Measurements from ENCODE around the gene APOL5. TPM values are rescaled to one million over a fixed set of nuclear protein-coding genes. Genes with fewer than 3 reads are reported as not detected.

Gene APOL5
- polyA plus RNA-seq, 1 donor = 0.03 TPM

DNA sequence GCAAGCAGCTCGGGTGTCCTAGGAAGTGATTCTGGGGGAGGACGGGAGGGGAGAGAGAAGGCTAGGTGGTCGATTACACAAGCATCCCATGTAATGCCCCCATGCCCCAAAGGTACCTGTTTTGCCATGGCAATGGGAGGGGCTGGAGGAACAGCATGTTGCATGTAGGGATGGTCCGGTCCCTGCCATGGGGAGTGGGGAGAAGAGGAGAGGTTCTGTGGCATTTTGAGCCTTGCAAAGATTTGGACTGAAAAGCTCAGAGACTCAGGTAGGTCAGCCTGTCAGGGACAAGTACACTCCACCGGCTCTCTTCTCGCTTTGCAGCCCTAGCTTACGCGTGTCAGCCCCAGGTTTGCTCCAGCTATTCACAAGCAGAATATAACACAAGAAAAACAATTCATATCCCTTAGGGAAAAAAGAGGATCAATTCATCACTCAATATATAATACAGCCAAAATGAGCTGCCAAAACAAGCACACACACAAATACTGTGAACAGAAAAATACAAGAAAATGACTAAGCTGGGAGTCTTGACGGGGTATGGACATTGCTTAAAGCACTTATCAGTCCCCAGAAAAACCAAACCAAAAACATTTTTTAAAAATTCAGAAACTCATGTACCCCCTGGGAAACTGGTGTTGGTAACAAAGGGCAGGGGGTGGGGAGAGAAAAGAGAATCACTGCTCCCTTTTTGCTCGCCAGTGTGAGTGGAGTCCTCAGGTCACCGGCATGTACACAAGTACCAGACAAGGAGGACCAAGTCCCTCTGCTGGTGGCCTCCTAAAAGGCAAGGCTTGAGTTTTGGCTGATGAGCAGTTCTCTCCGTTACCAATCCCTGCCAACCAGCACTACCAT lies 21.6 kb downstream of the APOL5 start:
- H3K4me3 ChIP-seq (ENCODE audit: low read length) = no peak overlapping the region
- peaks cover 23% of the 10 kb centered on the region for H3K36me3 ChIP-seq (ENCODE audit: control insufficient read depth, insufficient read depth, low read length)
- H3K4me1 ChIP-seq (ENCODE audit: control insufficient read depth, insufficient read depth, low read length) = peaks cover under 1% of the 10 kb centered on the region
- WGBS (ENCODE audit: insufficient coverage, low lambda C conversion rate) = 100% methylated on average over 1 of the region's 12 CpGs
- no peaks in the 10 kb centered on the region for H3K27me3 ChIP-seq (ENCODE audit: control insufficient read depth, insufficient read depth, low read length)
- DNase-seq = no peak
- no peak overlapping the region for H3K27ac ChIP-seq (ENCODE audit: low read length)
- no peaks in the 10 kb centered on the region for H3K9me3 ChIP-seq (ENCODE audit: control insufficient read depth, low read depth, low read length)

DNA sequence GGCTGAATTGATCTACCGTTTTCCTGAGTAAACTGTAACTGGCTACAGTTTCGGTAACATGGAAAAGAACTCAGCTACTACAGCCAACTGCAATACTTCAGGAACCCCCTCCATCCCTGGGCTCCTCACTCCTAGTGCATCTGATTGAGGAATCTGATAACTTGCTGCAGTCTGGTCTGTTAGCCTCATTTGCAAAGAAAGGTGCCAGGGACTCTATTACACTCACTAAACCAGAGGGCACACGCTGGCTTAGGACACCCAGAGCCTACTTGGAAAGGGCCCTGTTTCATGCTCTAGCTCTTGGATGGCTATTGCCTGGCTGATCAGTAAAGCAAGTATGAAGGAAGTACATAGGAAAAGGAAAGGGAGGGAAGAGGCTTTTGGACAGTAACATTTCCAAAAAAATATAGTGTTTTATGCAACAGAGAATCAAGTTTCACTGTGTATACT lies 22.3 kb downstream of the APOL5 start:
- Histone ChIP-seq H3K9me3 (ENCODE audit: control insufficient read depth, low read depth, low read length) (no peaks in the 10 kb centered on the region), H3K36me3 (ENCODE audit: control insufficient read depth, insufficient read depth, low read length) (peaks cover 29% of the 10 kb centered on the region), H3K27ac (ENCODE audit: low read length) (no peak overlapping the region), H3K4me3 (ENCODE audit: low read length) (no peak overlapping the region), H3K27me3 (ENCODE audit: control insufficient read depth, insufficient read depth, low read length) (no peaks in the 10 kb centered on the region), H3K4me1 (ENCODE audit: control insufficient read depth, insufficient read depth, low read length) (no peaks in the 10 kb centered on the region)
- WGBS (ENCODE audit: insufficient coverage, low lambda C conversion rate) = no CpG with 5 or more reads among the region's 3 CpGs
- DNase-seq = no peak

DNA sequence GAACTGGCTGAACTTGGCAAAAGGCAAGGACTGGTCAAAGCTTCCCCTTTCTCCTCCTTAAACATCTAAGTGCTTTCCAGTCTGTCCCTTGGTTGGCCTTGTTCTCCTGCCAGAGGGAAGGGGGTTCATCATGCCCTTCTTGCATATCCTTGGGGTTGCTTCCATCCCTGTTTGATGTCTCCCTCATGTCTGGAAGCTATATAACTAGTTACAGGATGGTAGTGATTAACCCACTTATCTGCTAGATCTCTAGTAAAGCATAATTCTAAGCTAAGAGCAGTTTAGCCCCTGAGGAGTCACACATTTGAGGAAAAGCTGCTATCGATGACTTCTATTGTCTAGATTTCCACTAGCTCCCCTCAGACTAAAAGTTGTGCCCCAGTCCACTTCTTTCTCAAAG lies 22.9 kb downstream of the APOL5 start:
- H3K4me3 ChIP-seq (ENCODE audit: low read length) = no peak overlapping the region
- H3K27ac ChIP-seq (ENCODE audit: low read length) = no peak overlapping the region
- no CpG with 5 or more reads among the region's 1 CpG for WGBS (ENCODE audit: insufficient coverage, low lambda C conversion rate)
- no peaks in the 10 kb centered on the region for H3K27me3 ChIP-seq (ENCODE audit: control insufficient read depth, insufficient read depth, low read length)
- no peaks in the 10 kb centered on the region for H3K4me1 ChIP-seq (ENCODE audit: control insufficient read depth, insufficient read depth, low read length)
- H3K36me3 ChIP-seq (ENCODE audit: control insufficient read depth, insufficient read depth, low read length) = peaks cover 33% of the 10 kb centered on the region
- no peaks in the 10 kb centered on the region for H3K9me3 ChIP-seq (ENCODE audit: control insufficient read depth, low read depth, low read length)
- no peak for DNase-seq

DNA sequence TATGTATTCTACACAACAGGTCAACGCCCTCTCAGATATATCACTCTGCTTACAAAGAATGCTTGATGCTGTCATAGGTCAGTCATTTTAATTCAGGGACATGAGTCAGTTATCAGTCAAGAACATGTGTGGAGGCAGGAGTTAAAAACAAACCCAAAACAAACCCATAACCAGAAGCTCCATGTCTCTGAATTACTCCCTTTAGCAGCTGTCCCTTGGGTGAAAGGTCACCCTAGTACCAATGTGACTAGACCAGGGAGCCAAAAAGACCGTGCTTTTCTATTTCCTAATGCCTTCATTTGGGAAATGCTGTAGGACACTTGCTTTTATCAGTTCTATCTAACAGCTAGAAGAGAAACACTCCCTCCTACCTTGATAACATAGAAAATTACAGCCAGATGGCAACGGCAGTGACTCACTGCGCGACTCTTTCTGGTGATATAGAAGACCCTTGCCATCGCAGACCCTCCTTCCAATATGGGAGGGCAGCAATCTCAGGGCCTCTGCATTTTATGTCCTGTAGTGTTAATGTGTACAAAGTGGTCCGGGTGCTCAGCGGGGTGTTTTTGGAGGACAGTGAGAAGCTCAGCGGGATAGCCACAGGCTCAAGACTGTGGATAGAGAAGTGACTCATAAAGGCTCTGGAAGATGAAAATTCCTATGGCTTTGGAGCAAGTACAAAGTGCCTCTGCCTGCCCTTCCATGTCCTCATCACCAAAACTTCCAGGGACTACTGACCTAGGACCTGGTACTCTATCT lies 24.8 kb downstream of the APOL5 start:
- WGBS (ENCODE audit: insufficient coverage, low lambda C conversion rate) = 100% methylated on average over 2 of the region's 9 CpGs
- Histone ChIP-seq H3K4me1 (ENCODE audit: control insufficient read depth, insufficient read depth, low read length) (no peaks in the 10 kb centered on the region), H3K27ac (ENCODE audit: low read length) (no peak overlapping the region), H3K27me3 (ENCODE audit: control insufficient read depth, insufficient read depth, low read length) (no peaks in the 10 kb centered on the region), H3K9me3 (ENCODE audit: control insufficient read depth, low read depth, low read length) (no peaks in the 10 kb centered on the region), H3K4me3 (ENCODE audit: low read length) (no peak overlapping the region), H3K36me3 (ENCODE audit: control insufficient read depth, insufficient read depth, low read length) (peaks cover 44% of the 10 kb centered on the region)
- no peak for DNase-seq

DNA sequence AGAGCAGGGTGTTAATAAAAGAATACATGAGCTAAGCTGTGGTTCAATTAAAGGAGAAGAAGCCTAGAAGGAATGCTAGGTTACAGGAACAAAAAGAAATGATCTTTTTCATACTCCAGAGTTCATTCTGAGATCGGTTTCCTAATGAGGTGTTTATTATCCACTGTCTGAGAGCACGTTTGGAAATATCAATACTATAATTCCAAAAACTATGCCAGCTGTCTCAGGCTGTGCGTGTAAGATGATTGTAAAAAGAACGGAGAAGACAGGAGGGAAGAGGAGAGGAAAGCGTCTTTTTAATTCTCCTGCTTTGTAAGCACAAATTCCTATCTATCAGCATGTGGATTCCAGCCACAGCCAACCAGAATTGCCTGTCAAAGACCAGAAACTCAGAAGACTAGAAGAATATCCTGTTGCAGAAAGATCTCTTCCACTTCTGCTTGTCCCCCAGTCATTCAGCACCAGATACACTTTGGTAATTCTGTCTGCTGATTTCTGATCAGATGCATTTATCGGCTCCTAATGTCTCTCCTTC lies 25.7 kb downstream of the APOL5 start:
- H3K27ac ChIP-seq (ENCODE audit: low read length) = no peak overlapping the region
- DNase-seq = no peak

DNA sequence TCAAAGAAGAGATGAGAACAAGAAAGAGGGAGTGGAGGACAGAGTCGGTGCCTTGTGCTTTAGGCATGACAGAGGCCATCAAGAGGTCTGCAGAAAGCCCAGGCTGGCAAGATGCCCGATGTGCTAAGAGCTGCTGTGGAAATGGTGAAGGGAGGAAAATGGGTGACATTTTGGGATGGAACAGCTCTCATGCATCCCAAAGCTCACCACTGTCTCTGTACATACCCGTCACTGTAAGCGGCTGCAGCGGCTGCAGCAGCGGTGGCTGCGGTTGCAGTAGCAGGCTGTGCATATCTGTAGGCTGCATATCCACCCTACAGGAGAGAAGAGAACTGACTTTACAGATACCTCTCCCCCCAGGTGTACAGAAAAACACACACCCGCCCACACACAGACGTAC lies 28.6 kb downstream of the APOL5 start:
- WGBS (ENCODE audit: insufficient coverage, low lambda C conversion rate) = no CpG with 5 or more reads among the region's 9 CpGs
- no peak for DNase-seq
- H3K36me3 ChIP-seq (ENCODE audit: control insufficient read depth, insufficient read depth, low read length) = peaks cover 38% of the 10 kb centered on the region
- no peak overlapping the region for H3K27ac ChIP-seq (ENCODE audit: low read length)
- H3K4me3 ChIP-seq (ENCODE audit: low read length) = no peak overlapping the region
- H3K4me1 ChIP-seq (ENCODE audit: control insufficient read depth, insufficient read depth, low read length) = no peaks in the 10 kb centered on the region
- H3K9me3 ChIP-seq (ENCODE audit: control insufficient read depth, low read depth, low read length) = no peaks in the 10 kb centered on the region
- no peaks in the 10 kb centered on the region for H3K27me3 ChIP-seq (ENCODE audit: control insufficient read depth, insufficient read depth, low read length)

More for the DNA sequence above, 25.7 kb downstream of the APOL5 start:
- WGBS (ENCODE audit: insufficient coverage, low lambda C conversion rate) = 80% methylated on average over 1 of the region's 6 CpGs
- no peaks in the 10 kb centered on the region for H3K9me3 ChIP-seq (ENCODE audit: control insufficient read depth, low read depth, low read length)
- H3K27me3 ChIP-seq (ENCODE audit: control insufficient read depth, insufficient read depth, low read length) = no peaks in the 10 kb centered on the region
- peaks cover 40% of the 10 kb centered on the region for H3K36me3 ChIP-seq (ENCODE audit: control insufficient read depth, insufficient read depth, low read length)
- H3K4me3 ChIP-seq (ENCODE audit: low read length) = no peak overlapping the region
- H3K4me1 ChIP-seq (ENCODE audit: control insufficient read depth, insufficient read depth, low read length) = no peaks in the 10 kb centered on the region

DNA sequence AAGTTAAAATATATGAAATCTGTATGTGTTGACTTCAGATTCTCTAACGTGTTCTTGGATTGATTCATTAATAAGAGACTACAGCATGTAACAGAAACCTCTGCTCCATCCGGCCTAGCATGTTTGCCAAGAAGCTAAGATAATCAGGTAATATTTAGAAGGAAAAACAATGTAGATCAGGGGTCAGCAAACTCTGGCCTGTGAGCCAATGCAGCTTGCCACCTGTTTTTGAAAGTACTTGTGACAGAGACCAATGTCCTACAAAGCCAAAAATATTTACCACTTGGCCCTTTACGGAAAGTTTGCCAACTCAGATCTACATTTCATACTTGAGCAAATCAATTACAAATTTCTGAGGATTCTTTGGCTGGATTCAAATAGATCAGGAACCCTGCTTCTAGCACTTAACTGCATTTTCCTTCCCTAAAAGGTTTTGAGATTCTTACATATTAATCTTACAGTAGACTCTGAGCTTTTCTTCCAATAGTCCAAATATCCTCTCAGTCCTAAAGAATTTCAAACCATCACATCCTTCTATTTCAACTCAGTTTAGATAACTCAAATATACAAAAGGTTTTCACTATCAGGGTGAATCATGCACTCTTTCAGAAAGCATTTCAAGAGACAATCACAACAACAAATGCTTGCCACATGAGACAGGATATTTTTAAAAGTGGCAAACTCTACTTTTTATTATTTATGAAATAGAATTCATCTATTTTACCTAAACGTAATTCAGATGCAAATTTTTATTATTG lies 29.5 kb downstream of the APOL5 start:
- Histone ChIP-seq H3K4me3 (ENCODE audit: low read length) (no peak overlapping the region), H3K9me3 (ENCODE audit: control insufficient read depth, low read depth, low read length) (no peaks in the 10 kb centered on the region), H3K36me3 (ENCODE audit: control insufficient read depth, insufficient read depth, low read length) (peaks cover 40% of the 10 kb centered on the region), H3K4me1 (ENCODE audit: control insufficient read depth, insufficient read depth, low read length) (no peaks in the 10 kb centered on the region), H3K27me3 (ENCODE audit: control insufficient read depth, insufficient read depth, low read length) (no peaks in the 10 kb centered on the region), H3K27ac (ENCODE audit: low read length) (no peak overlapping the region)
- DNase-seq = no peak
- 89% methylated on average over 2 of the region's 4 CpGs for WGBS (ENCODE audit: insufficient coverage, low lambda C conversion rate)

DNA sequence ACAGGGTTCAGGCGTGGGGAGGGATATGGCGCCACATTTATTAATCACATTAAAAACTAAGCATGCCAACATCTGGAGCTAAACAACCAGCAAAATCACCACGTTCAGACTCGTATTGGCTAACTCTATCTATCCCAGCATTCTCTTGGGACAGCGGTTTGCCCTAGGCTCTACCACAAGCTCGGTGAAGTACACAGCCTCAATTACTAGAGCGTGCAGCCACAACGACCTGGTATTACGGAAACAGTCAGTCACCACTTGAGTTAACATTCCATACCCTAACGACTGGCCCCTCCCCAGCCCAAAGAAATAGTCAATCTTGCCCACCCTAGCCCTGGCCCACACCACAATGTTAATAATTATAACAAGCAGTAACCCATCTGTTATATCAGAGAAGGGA lies 32.1 kb downstream of the APOL5 start:
- Histone ChIP-seq H3K9me3 (ENCODE audit: control insufficient read depth, low read depth, low read length) (no peaks in the 10 kb centered on the region), H3K27me3 (ENCODE audit: control insufficient read depth, insufficient read depth, low read length) (no peaks in the 10 kb centered on the region), H3K36me3 (ENCODE audit: control insufficient read depth, insufficient read depth, low read length) (peaks cover 28% of the 10 kb centered on the region), H3K27ac (ENCODE audit: low read length) (no peak overlapping the region), H3K4me3 (ENCODE audit: low read length) (no peak overlapping the region), H3K4me1 (ENCODE audit: control insufficient read depth, insufficient read depth, low read length) (no peaks in the 10 kb centered on the region)
- no peak for DNase-seq
- 100% methylated on average over 1 of the region's 10 CpGs for WGBS (ENCODE audit: insufficient coverage, low lambda C conversion rate)

DNA sequence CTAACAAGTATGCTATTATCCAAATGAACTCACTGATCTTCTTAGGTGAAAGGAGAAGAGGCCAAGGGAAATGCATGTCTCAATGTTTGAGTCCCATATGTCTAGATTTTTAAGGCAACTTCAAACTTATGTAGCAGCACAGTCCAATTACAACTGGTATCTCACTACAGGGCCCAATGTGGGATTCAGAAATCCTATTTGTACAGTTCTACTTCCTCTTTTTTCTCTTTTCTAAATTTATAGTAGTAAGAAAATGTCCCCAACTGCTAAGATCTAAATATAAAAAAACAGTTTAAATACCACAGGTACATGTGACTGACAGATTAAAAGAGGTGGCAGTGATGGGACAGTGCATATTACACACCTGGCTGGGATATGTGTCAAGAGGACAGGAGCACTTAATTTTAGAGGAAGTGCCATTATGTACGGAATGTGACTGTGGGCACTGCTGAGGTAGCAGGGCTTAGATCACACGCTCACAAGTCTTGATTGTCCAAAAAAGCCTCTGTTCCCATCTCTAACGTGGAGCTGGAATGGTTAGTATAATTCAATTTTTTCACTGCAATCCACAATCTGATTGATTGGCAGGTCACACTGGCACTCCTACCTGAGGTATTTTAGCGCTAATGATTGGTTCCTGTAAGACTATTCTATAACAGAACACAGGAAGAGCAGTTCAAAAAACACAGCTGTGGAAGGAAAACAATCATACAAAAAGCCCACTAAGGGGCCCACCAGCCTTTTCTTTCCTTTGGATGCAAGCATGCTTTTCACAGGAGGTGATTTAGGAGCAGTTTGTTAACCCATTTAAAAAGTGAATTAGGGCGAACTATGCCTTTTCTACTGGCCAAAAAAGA lies 34.6 kb downstream of the APOL5 start:
- Histone ChIP-seq H3K4me1 (ENCODE audit: control insufficient read depth, insufficient read depth, low read length) (no peaks in the 10 kb centered on the region), H3K27ac (ENCODE audit: low read length) (no peak overlapping the region), H3K4me3 (ENCODE audit: low read length) (no peak overlapping the region), H3K9me3 (ENCODE audit: control insufficient read depth, low read depth, low read length) (no peaks in the 10 kb centered on the region), H3K36me3 (ENCODE audit: control insufficient read depth, insufficient read depth, low read length) (peaks cover 19% of the 10 kb centered on the region), H3K27me3 (ENCODE audit: control insufficient read depth, insufficient read depth, low read length) (no peaks in the 10 kb centered on the region)
- no peak for DNase-seq
- WGBS (ENCODE audit: insufficient coverage, low lambda C conversion rate) = 80% methylated on average over 1 of the region's 5 CpGs

All from large intestine (tissue), 3 donors.